HS-5 (cell line): ENCODE results near the gene TPO.

ENCODE experiments used
- DNase-seq: peaks from one replicate; pipeline ENCODE4 v3.0.0-alpha.2; 2012; ENCODE audit warnings: low read depth

The TPO gene

GRCh38 chr2:1586251-1586922, 173.1 kb downstream of the TPO start:
- DNase-seq, result no peak

- no peak for DNase-seq
Observed at GRCh38 chr2:1586923-1587840, 173.9 kb downstream of the TPO start.

- no peak for DNase-seq
Observed at GRCh38 chr2:1588051-1588977, 175.1 kb downstream of the TPO start.

- DNase-seq, result no peak
Observed at GRCh38 chr2:1588978-1589621, 175.8 kb downstream of the TPO start.

GRCh38 chr2:1590596-1591460, 177.6 kb downstream of the TPO start:
- DNase-seq, result no peak

GRCh38 chr2:1591461-1591770, 178.2 kb downstream of the TPO start:
- DNase-seq, result no peak
